OCI-LY7 (cell line): Measurements from ENCODE around the gene RPS6KA2.

Source experiments
- EZH2phosphoT487 ChIP-seq: fragments of 200-600 bp; sonication (generic); IDR thresholded peaks from 2 replicates; pipeline ENCODE4 v1.6.1; 2018; ENCODE audit warnings: low read depth, borderline replicate concordance, mild to moderate bottlenecking, mixed run types, antibody characterized with exemption, low read length, moderate library complexity, mixed read lengths
- TF ChIP-seq, protein P1 (sequence below): fragments of 200-600 bp; sonication (generic); conservative IDR thresholded peaks from 2 replicates; pipeline ENCODE4 v1.5.1; 2014; ENCODE audit warnings: mild to moderate bottlenecking, antibody characterized with exemption, low read length, moderate library complexity, mixed read lengths

DNA sequence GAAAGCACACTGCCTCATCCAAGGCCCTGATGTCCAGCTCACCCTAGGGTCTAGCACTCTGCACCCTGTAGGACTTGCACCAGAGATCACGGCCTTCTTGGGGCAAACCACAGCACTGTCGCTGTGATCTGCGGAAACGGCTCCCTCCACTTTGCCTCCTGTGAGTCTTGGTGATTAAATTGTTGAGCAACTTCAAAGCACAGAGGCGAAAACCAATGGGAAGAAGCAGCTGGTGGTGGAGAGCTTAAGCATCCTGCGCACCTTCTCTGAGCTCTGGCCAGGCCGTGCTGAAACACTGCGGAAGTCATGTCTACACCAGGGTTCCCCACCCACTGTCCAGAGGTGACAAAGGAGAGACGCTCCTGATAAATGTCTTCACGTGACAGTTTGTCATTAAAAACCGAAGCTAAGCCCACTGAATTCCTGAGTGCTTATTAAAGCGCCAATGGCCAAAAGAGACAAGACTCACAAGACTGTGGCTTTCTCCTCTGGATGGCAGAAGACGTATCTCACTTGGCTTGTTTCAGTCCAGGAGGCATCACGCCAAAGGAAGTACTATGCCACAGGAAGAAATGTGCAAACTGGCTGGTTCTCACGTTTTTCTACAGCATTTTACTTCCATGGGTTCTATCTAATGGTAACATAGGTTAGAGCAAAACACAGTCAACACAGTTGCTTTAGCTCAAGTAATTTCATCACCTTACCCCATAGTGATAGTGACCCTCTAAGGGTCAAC is 43.7 kb downstream of the RPS6KA2 start:
- TF ChIP-seq, protein P1, sequence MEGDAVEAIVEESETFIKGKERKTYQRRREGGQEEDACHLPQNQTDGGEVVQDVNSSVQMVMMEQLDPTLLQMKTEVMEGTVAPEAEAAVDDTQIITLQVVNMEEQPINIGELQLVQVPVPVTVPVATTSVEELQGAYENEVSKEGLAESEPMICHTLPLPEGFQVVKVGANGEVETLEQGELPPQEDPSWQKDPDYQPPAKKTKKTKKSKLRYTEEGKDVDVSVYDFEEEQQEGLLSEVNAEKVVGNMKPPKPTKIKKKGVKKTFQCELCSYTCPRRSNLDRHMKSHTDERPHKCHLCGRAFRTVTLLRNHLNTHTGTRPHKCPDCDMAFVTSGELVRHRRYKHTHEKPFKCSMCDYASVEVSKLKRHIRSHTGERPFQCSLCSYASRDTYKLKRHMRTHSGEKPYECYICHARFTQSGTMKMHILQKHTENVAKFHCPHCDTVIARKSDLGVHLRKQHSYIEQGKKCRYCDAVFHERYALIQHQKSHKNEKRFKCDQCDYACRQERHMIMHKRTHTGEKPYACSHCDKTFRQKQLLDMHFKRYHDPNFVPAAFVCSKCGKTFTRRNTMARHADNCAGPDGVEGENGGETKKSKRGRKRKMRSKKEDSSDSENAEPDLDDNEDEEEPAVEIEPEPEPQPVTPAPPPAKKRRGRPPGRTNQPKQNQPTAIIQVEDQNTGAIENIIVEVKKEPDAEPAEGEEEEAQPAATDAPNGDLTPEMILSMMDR, result no peak
- no peak for TF ChIP-seq EZH2phosphoT487
